ENCODE data around the gene ADGRF3. TPM values are rescaled to one million over a fixed set of nuclear protein-coding genes. Genes with fewer than 3 reads are reported as not detected.
A peak's percentile ranks its signal among the peaks of the same experiment; 100 is the strongest.

Gene ADGRF3
- total and polyA plus RNA-seq, 2 of the 13 experiments (the other 11 are each of a cell fraction or from before 2014, with no cell fraction given), result 0.40 to 1.5 TPM

GRCh38 chr2:26330114-26330549 is 16.5 kb downstream of the ADGRF3 start:
- no TSS peak for BruUV-seq (replicated peaks)
- FAIRE-seq (peak; percentile 99), DNase-seq (ENCODE audit: low spot score) (peak; percentile 74), ATAC-seq (peak; percentile 97)
- H2AFZ ChIP-seq (ENCODE audit: low read length), result no peak overlapping the region
- H3K36me3 ChIP-seq (replicated peaks in 1 of 2; ENCODE audit: control insufficient read depth in 1 of 2, insufficient read depth in 2 of 2, low read length in 2 of 2), result no peaks in the 10 kb centered on the region
- no peaks in the 10 kb centered on the region for H3K9me3 ChIP-seq (ENCODE audit: low read length)
- H3K4me2 ChIP-seq (ENCODE audit: low read depth, low read length), result peak overlapping the region; percentile 41
- WGBS (ENCODE audit: low lambda C conversion rate), result 5% methylated on average over 7 of the region's 7 CpGs
- no peak overlapping the region for H3K27ac ChIP-seq (ENCODE audit: extremely low read length, insufficient read depth, low read length)
- H3K9ac ChIP-seq (ENCODE audit: insufficient read depth, low read depth, low read length), result no peak overlapping the region
- POLR2A ChIA-PET, result no interaction called here
- peaks cover 32% of the 10 kb centered on the region for H3K4me1 ChIP-seq (ENCODE audit: insufficient read depth, low read length)
- H4K20me1 ChIP-seq (ENCODE audit: insufficient read depth, low read length), result no peaks in the 10 kb centered on the region
- no peaks in the 10 kb centered on the region; a peak in 1 of 5 replicates for H3K27me3 ChIP-seq (ENCODE audit: control insufficient read depth in 1 of 2, insufficient read depth in 2 of 2, low read length in 2 of 2)
- in situ Hi-C loops (cut with HindIII; ENCODE audit: extremely low pct_ligation_motif_present, low pct_unique_long_range_greater_than_20kb), result loop anchor here (5.0 to 25.0 kb wide), 2 partner anchors 93 to 343 kb away; partner anchors contain the start of gene KIF3C
- intact Hi-C loops (cut with micrococcal nuclease; ENCODE audit: unreplicated experiment), result loop anchor here (1.0 to 5.0 kb wide), 3 partner anchors 13 to 127 kb away; no protein-coding TSS in a partner anchor
- CTCF ChIA-PET (ENCODE audit: low intra/inter-chr PET ratio, low total read pairs), result interaction anchor here (0.7 to 1.8 kb wide), 4 partner anchors 14 to 379 kb away, joined by 3 to 10 read pairs (median 6); no protein-coding TSS in a partner anchor
- H3K4me3 ChIP-seq (replicated peaks in 1 of 3; ENCODE audit: insufficient read depth in 1 of 3, low read depth in 2 of 3, low read length in 3 of 3), result no peak overlapping the region
- no peaks in the 10 kb centered on the region for H3K79me2 ChIP-seq (ENCODE audit: insufficient read depth, low read length)
- TF ChIP-seq ZNF431 (CRISPR knock-in tag; IDR thresholded peaks at IDR 0.05; ENCODE audit: borderline replicate concordance, low read depth) (no peak), ZNF678 (CRISPR knock-in tag; IDR thresholded peaks at IDR 0.05) (no peak), FUBP1 (CRISPR knock-in tag; IDR thresholded peaks at IDR 0.05; ENCODE audit: borderline replicate concordance) (no peak), HMG20B (CRISPR knock-in tag; conservative IDR thresholded peaks at IDR 0.05) (no peak), HNRNPL (IDR thresholded peaks at IDR 0.05; ENCODE audit: low read depth, low read length) (no peak), KDM6A (CRISPR knock-in tag; IDR thresholded peaks at IDR 0.05; ENCODE audit: low read depth) (no peak), KDM3A (CRISPR knock-in tag; IDR thresholded peaks at IDR 0.05; ENCODE audit: low read depth) (no peak), CCAR2 (optimal IDR thresholded peaks at IDR 0.05; ENCODE audit: low read depth, low read length) (no peak), RELA (CRISPR knock-in tag; IDR thresholded peaks at IDR 0.05) (no peak), KLF13 (CRISPR knock-in tag; IDR thresholded peaks at IDR 0.05) (no peak), CC2D1A (CRISPR knock-in tag; IDR thresholded peaks at IDR 0.05) (no peak), ZNF367 (CRISPR knock-in tag; IDR thresholded peaks at IDR 0.05; ENCODE audit: borderline replicate concordance) (no peak), HOXA5 (CRISPR knock-in tag; IDR thresholded peaks at IDR 0.05) (no peak), ZNF615 (CRISPR knock-in tag; IDR thresholded peaks at IDR 0.05; ENCODE audit: borderline replicate concordance) (no peak), MXD4 (CRISPR knock-in tag; IDR thresholded peaks at IDR 0.05) (peak; percentile 22; the same call in 1 of the 2 replicates), HNRNPUL1 (IDR thresholded peaks at IDR 0.05; ENCODE audit: low read depth, low read length) (no peak), ZNF710 (CRISPR knock-in tag; IDR thresholded peaks at IDR 0.05; ENCODE audit: borderline replicate concordance) (no peak), TCF7L2 (IDR thresholded peaks at IDR 0.05; ENCODE audit: low read depth, low read length) (no peak), HDAC2 (CRISPR knock-in tag; IDR thresholded peaks at IDR 0.05) (no peak), CSRNP2 (CRISPR knock-in tag; conservative IDR thresholded peaks at IDR 0.05; ENCODE audit: low read depth) (no peak), XRCC5 (optimal IDR thresholded peaks at IDR 0.05; ENCODE audit: low read length) (peak; percentile 93), GTF2F1 (IDR thresholded peaks at IDR 0.05; ENCODE audit: low read length) (no peak)
